BE2C (cell line): ENCODE results near the gene KCNIP4.

Experiments used
- DNase-seq: peaks from one replicate; pipeline ENCODE4 v3.0.0-alpha.2; 2020
- H3K27me3 ChIP-seq: fragments of 250-450 bp; sonication (Bioruptor Pico); 2 replicates; pipeline ENCODE4 v1.5.1; 2020; ENCODE audit warnings: mild to moderate bottlenecking
- H3K36me3 ChIP-seq: fragments of 250-450 bp; sonication (Bioruptor Pico); 2 replicates; pipeline ENCODE4 v1.5.1; 2020; ENCODE audit warnings: mild to moderate bottlenecking
- H3K4me1 ChIP-seq: fragments of 250-450 bp; sonication (Bioruptor Pico); 2 replicates; pipeline ENCODE4 v1.5.1; 2020
- H3K4me3 ChIP-seq: 2 replicates; pipeline ENCODE4 v1.5.1; 2011; ENCODE audit warnings: low read depth, low read length
- H3K9me3 ChIP-seq: fragments of 250-450 bp; sonication (Bioruptor Pico); 2 replicates; pipeline ENCODE4 v1.5.1; 2020
- TF ChIP-seq, protein P1 (sequence below): IDR thresholded peaks from 2 replicates; pipeline ENCODE4 v1.5.1; 2012; ENCODE audit warnings: mild to moderate bottlenecking, low read depth, low read length

KCNIP4 gene

DNA sequence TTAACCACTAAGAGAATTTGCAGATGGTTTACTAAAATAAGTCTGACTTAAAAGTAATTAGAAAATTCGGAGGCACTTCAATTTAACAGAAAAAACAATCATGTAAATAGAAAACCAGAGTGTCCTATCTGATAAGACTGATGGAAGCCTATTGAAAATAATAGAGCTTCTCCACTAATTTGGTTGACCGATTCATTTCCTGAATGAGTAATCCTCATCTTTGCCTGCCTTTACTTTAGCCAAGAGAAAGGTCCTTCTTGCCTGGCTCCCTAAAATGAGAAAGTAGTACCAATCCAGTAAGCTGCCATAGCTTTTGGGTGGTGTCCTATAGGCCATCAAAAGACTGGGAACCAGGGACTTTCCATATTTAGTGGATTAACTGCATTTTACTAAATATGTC is 48.4 kb downstream of the KCNIP4 start:
- Histone ChIP-seq H3K9me3 (no peaks in the 10 kb centered on the region), H3K36me3 (no peaks in the 10 kb centered on the region), H3K4me3 (no peak overlapping the region), H3K4me1 (no peaks in the 10 kb centered on the region), H3K27me3 (no peaks in the 10 kb centered on the region; the same call in 1 of the 2 replicates)
- no peak for DNase-seq
- TF ChIP-seq, protein P1, sequence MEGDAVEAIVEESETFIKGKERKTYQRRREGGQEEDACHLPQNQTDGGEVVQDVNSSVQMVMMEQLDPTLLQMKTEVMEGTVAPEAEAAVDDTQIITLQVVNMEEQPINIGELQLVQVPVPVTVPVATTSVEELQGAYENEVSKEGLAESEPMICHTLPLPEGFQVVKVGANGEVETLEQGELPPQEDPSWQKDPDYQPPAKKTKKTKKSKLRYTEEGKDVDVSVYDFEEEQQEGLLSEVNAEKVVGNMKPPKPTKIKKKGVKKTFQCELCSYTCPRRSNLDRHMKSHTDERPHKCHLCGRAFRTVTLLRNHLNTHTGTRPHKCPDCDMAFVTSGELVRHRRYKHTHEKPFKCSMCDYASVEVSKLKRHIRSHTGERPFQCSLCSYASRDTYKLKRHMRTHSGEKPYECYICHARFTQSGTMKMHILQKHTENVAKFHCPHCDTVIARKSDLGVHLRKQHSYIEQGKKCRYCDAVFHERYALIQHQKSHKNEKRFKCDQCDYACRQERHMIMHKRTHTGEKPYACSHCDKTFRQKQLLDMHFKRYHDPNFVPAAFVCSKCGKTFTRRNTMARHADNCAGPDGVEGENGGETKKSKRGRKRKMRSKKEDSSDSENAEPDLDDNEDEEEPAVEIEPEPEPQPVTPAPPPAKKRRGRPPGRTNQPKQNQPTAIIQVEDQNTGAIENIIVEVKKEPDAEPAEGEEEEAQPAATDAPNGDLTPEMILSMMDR: no peak

DNA sequence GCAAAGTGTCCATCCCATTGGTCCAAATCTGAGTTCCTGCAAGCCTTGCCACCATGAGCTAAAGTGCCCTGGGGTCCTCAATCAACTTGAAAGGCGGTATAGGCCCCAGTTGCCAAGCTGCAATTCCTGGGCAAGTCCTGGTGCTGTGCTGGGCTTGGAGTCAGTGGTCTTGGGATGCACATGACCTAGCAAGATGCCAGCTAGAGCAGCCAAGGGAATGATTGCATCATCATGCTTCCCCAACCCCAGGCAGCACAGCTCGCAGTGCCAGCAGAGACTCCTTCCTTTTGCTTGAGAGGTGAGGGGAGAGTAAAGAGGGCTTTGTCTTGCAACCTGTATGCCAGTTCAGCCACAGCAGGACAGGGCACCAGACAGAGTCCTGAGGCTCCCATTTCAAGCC is 50.5 kb downstream of the KCNIP4 start:
- Histone ChIP-seq H3K9me3 (no peaks in the 10 kb centered on the region), H3K36me3 (no peaks in the 10 kb centered on the region), H3K4me1 (no peaks in the 10 kb centered on the region), H3K4me3 (no peak overlapping the region), H3K27me3 (no peaks in the 10 kb centered on the region; the same call in 1 of the 2 replicates)
- TF ChIP-seq, protein P1: no peak
- DNase-seq: no peak

DNA sequence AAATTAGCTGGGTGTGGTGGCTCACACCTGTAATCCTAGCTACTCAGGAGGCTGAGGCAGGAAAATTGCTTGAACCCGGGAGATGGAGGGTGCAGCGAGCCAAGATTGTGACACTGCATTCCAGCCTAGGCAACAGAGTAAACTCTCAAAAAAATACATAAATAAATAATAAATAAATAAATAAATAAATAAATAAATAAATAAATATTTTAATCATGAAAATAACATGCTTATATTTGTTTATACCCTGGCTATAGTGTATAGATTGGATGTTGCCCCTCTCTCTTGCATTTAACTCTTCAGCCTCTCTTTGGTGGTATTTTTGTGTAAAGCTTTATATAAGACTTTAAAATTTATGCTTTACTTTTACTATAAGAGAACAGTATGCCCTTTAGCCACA is 51.8 kb downstream of the KCNIP4 start:
- no peak overlapping the region for H3K4me3 ChIP-seq
- no peaks in the 10 kb centered on the region for H3K27me3 ChIP-seq

DNA sequence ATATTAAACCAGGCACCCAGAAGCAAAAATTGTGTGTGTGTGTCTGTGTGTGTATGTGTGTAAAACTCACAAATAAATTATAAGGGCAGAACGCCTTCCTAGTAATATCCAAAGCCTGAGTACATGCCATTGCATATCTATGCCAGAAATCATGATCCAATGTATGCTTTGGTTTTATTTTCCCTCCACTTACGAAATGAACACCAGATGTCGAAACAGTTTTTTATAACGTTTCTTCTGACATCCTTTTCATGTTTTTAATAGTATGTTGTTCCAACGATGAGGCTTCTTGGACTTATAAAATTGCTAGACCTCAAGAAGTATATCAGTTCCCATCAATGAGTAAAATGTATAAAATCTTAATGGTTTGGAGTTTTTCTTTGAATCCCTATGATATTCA is 55.4 kb downstream of the KCNIP4 start:
- no peaks in the 10 kb centered on the region for H3K4me1 ChIP-seq
- H3K9me3 ChIP-seq: no peaks in the 10 kb centered on the region
- TF ChIP-seq, protein P1: no peak
- H3K36me3 ChIP-seq: no peaks in the 10 kb centered on the region
- 0 out of 2 replicates have a peak, but pooled peaks cover 3% of the 10 kb centered on the region for H3K27me3 ChIP-seq
- no peak overlapping the region for H3K4me3 ChIP-seq
- DNase-seq: no peak

More for the DNA sequence above, 51.8 kb downstream of the KCNIP4 start:
- no peaks in the 10 kb centered on the region for H3K4me1 ChIP-seq
- H3K36me3 ChIP-seq: no peaks in the 10 kb centered on the region
- no peak for DNase-seq
- H3K9me3 ChIP-seq: no peaks in the 10 kb centered on the region
- TF ChIP-seq, protein P1: no peak

DNA sequence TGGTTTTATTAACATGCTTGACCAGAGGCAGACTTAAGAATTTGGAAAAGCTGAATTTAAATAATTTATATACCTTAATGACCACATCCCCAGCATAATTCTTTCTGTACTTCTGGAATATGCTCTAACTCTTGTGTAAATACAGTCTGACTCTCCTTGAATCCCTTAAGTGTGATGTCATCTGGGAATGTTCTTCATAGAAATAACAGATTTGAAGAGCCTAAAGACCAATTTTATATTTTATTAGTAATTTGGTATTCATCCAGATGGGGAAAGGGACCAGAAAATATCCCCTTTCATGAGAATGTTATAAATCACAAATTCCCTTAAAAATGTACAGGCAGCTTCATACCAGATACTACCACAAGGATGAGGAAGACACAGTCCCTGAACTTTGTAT is 58.3 kb downstream of the KCNIP4 start:
- Histone ChIP-seq H3K9me3 (no peaks in the 10 kb centered on the region), H3K4me3 (no peak overlapping the region), H3K36me3 (no peaks in the 10 kb centered on the region), H3K27me3 (0 out of 2 replicates have a peak, but pooled peaks cover 3% of the 10 kb centered on the region), H3K4me1 (no peaks in the 10 kb centered on the region)
- TF ChIP-seq, protein P1: no peak
- no peak for DNase-seq

DNA sequence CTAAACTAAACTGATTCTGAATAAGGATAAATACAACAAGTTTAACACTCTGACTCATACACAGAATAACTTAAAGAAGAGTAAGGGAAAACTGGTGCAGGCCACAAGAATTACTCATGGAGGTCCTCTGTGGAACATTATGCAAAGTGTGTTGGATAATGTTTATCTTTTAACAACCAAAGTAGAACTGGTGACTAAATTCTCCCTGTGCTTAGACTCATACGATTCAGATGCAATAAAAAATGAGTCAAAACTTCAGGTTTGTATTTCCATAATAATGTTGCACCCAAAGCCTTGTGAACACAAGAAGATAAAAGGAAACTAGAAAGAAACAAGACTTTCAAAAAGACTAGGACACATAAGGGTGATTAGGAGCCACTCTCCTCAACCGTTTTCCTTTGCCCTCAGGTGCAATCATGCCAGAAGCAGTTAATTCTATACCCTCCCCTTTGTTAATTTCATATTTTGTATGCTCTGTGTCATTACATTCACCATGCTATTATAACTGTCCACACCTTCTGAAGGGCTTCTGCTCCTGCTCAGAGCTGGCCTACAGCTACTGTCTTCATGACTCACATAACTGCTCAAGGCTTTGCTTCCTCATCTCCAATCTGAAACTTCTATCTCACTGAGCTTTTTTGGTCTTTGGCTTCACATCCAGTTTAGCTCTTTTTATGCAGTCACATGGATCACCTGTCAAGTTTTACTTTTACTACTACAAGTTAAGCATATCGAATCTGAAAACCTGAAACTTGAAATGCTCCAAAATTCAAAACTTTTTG is 60.2 kb downstream of the KCNIP4 start:
- H3K27me3 ChIP-seq: 0 out of 2 replicates have a peak, but pooled peaks cover 3% of the 10 kb centered on the region
- H3K9me3 ChIP-seq: no peaks in the 10 kb centered on the region
- no peaks in the 10 kb centered on the region for H3K36me3 ChIP-seq
- no peak for DNase-seq
- H3K4me3 ChIP-seq: no peak overlapping the region
- no peaks in the 10 kb centered on the region for H3K4me1 ChIP-seq
- TF ChIP-seq, protein P1: no peak
